Gastrocnemius medialis (tissue), 4 donors: Measurements from ENCODE around the gene FGD5.

Experiments used
- POLR2A ChIP-seq, 2 donors: fragments of 450-650 bp; IDR thresholded peaks; one replicate each; pipeline ENCODE4 v1.6.1; 2017; ENCODE audit warnings: antibody characterized with exemption in 2 of 2, mild to moderate bottlenecking in 2 of 2, moderate library complexity in 2 of 2
- TF ChIP-seq, protein P1 (sequence below), 5 experiments: fragments of 450-650 bp in 3 of 5; fragments of 200-600 bp in 2 of 5; sonication (generic) in 2 of 5; IDR thresholded peaks in 4 of 5; conservative IDR thresholded peaks in 1 of 5; 1 replicate in 4 of 5; 2 replicates in 1 of 5; pipeline ENCODE4 v1.5.1; 2016 to 2019; ENCODE audit warnings: antibody characterized with exemption in 5 of 5, mild to moderate bottlenecking in 3 of 5, moderate library complexity in 3 of 5

DNA sequence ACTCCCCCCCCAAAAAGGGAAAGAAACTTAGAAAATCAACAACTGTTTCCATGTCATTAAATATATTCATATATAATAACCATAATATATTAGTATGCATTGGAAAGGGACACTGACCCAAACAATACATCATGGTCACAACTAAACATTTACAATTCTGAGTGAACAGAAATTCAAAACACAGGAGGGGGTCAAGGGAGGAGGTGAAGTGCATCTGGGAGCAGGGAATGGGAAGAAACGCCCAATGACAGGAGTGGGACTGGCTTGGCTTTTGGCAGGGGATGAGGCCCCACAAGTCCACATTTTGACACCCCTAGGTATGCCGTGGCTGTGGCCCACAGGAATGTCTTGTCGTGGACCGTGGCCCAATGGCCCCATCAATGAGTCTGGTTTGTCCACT, 41.1 kb downstream of the FGD5 start:
- TF ChIP-seq, protein P1, sequence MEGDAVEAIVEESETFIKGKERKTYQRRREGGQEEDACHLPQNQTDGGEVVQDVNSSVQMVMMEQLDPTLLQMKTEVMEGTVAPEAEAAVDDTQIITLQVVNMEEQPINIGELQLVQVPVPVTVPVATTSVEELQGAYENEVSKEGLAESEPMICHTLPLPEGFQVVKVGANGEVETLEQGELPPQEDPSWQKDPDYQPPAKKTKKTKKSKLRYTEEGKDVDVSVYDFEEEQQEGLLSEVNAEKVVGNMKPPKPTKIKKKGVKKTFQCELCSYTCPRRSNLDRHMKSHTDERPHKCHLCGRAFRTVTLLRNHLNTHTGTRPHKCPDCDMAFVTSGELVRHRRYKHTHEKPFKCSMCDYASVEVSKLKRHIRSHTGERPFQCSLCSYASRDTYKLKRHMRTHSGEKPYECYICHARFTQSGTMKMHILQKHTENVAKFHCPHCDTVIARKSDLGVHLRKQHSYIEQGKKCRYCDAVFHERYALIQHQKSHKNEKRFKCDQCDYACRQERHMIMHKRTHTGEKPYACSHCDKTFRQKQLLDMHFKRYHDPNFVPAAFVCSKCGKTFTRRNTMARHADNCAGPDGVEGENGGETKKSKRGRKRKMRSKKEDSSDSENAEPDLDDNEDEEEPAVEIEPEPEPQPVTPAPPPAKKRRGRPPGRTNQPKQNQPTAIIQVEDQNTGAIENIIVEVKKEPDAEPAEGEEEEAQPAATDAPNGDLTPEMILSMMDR (IDR thresholded peaks at IDR 0.05 in 4 of 5, conservative IDR thresholded peaks at IDR 0.05 in 1 of 5): no peak
- TF ChIP-seq POLR2A (IDR thresholded peaks at IDR 0.05): no peak
